ENCODE measurements around the gene LIPG. TPM values are rescaled to one million over a fixed set of nuclear protein-coding genes. Genes with fewer than 3 reads are reported as not detected.

LIPG gene
- polyA plus RNA-seq, 1 donor (not counting 4 experiments of a cell fraction or from before 2014, with no cell fraction given), result 241 TPM

- Histone ChIP-seq H3K9me1 (ENCODE audit: control insufficient read depth, extremely low read depth, insufficient read depth, low read length) (no peaks in the 10 kb centered on the region), H3K9me3 (ENCODE audit: control insufficient read depth, low read depth, low read length) (no peaks in the 10 kb centered on the region), H3K4me3 (ENCODE audit: control insufficient read depth in 2 of 3, extremely low read depth in 1 of 3, insufficient read depth in 2 of 3, low read depth in 1 of 3, low read length in 3 of 3) (no peak overlapping the region), H3K4me1 (ENCODE audit: control insufficient read depth, extremely low read depth, insufficient read depth, low read length) (no peaks in the 10 kb centered on the region), H3K79me2 (ENCODE audit: control insufficient read depth, insufficient read depth, low read length) (no peaks in the 10 kb centered on the region), H3K9ac (ENCODE audit: control insufficient read depth, extremely low read depth, insufficient read depth, low read length) (no peak overlapping the region), H3K27me3 (ENCODE audit: control insufficient read depth, extremely low read depth, insufficient read depth, low read length) (no peaks in the 10 kb centered on the region), H3K27ac (ENCODE audit: control insufficient read depth, insufficient read depth, low read length) (no peak overlapping the region), H3K4me2 (ENCODE audit: control insufficient read depth, extremely low read depth, insufficient read depth, low read depth, low read length) (no peak overlapping the region), H3K36me3 (ENCODE audit: control insufficient read depth in 2 of 2, extremely low read depth in 1 of 2, insufficient read depth in 2 of 2, low read length in 2 of 2) (peaks cover 41 to 57% of the 10 kb centered on the region in 2 experiments), H4K20me1 (ENCODE audit: control insufficient read depth, extremely low read depth, insufficient read depth, low read length) (no peaks in the 10 kb centered on the region), H2AFZ (ENCODE audit: control insufficient read depth, low read length) (no peak overlapping the region)
- dilution Hi-C loops (cut with MboI; ENCODE audit: extremely low pct_ligation_motif_present, low sequenced_read_pairs), result no loop called here
- no peak for FAIRE-seq
- no peak for DNase-seq (ENCODE audit: low read depth, low spot score)
- TF ChIP-seq CTCF (optimal IDR thresholded peaks at IDR 0.05 in 1 of 3, IDR thresholded peaks at IDR 0.05 in 1 of 3, conservative IDR thresholded peaks at IDR 0.05 in 1 of 3; ENCODE audit: extremely low read depth in 1 of 3, insufficient read depth in 2 of 3, low read length in 3 of 3) (no peak), EZH2 (IDR thresholded peaks at IDR 0.05; ENCODE audit: low read length) (no peak)
These were observed 27.1 kb downstream of the LIPG start for GRCh38 chr18:49588971-49589370.

GRCh38 chr18:49590608-49591007, 28.8 kb downstream of the LIPG start:
- Histone ChIP-seq H3K9me1 (ENCODE audit: control insufficient read depth, extremely low read depth, insufficient read depth, low read length) (no peaks in the 10 kb centered on the region), H3K9ac (ENCODE audit: control insufficient read depth, extremely low read depth, insufficient read depth, low read length) (no peak overlapping the region), H3K79me2 (ENCODE audit: control insufficient read depth, insufficient read depth, low read length) (no peaks in the 10 kb centered on the region), H3K36me3 (ENCODE audit: control insufficient read depth in 2 of 2, extremely low read depth in 1 of 2, insufficient read depth in 2 of 2, low read length in 2 of 2) (peaks cover 37 to 58% of the 10 kb centered on the region in 2 experiments), H3K27me3 (ENCODE audit: control insufficient read depth, extremely low read depth, insufficient read depth, low read length) (no peaks in the 10 kb centered on the region), H2AFZ (ENCODE audit: control insufficient read depth, low read length) (no peak overlapping the region), H4K20me1 (ENCODE audit: control insufficient read depth, extremely low read depth, insufficient read depth, low read length) (no peaks in the 10 kb centered on the region), H3K4me1 (ENCODE audit: control insufficient read depth, extremely low read depth, insufficient read depth, low read length) (no peaks in the 10 kb centered on the region), H3K27ac (ENCODE audit: control insufficient read depth, insufficient read depth, low read length) (no peak overlapping the region), H3K4me3 (ENCODE audit: control insufficient read depth in 2 of 3, extremely low read depth in 1 of 3, insufficient read depth in 2 of 3, low read depth in 1 of 3, low read length in 3 of 3) (no peak overlapping the region), H3K9me3 (ENCODE audit: control insufficient read depth, low read depth, low read length) (no peaks in the 10 kb centered on the region), H3K4me2 (ENCODE audit: control insufficient read depth, extremely low read depth, insufficient read depth, low read depth, low read length) (no peak overlapping the region)
- no peak for FAIRE-seq
- DNase-seq (ENCODE audit: low read depth, low spot score), result no peak
- TF ChIP-seq CTCF (optimal IDR thresholded peaks at IDR 0.05 in 1 of 3, IDR thresholded peaks at IDR 0.05 in 1 of 3, conservative IDR thresholded peaks at IDR 0.05 in 1 of 3; ENCODE audit: extremely low read depth in 1 of 3, insufficient read depth in 2 of 3, low read length in 3 of 3), result no peak
- TF ChIP-seq EZH2 (IDR thresholded peaks at IDR 0.05; ENCODE audit: low read length), result no peak
- dilution Hi-C loops (cut with MboI; ENCODE audit: extremely low pct_ligation_motif_present, low sequenced_read_pairs), result no loop called here

Measured in keratinocyte (primary cell).